HG03175 (cell line): Measurements from ENCODE around the gene FNTB.
"Not testable (repeated sequence)": the region's sequence is repeated elsewhere in the genome, so short reads cannot be mapped to it uniquely, and the experiment has no call there.

ENCODE experiments used
- ATAC-seq: cut with Tn5 transposase; IDR thresholded peaks from one replicate; pipeline ENCODE4 v1.9.1; 2021; ENCODE audit warnings: mild to moderate bottlenecking, moderate library complexity; ENCODE audit not compliant: unreplicated experiment

Gene FNTB

GRCh38 chr14:65011538-65011937 lies 24.8 kb downstream of the FNTB start:
- ATAC-seq, result no peak

- no peak for ATAC-seq
Measured at GRCh38 chr14:65012353-65012752, 25.7 kb downstream of the FNTB start.

- ATAC-seq, result no peak
Measured at GRCh38 chr14:65015391-65015790, 28.7 kb downstream of the FNTB start.

- no peak for ATAC-seq
Measured at GRCh38 chr14:65016471-65016870, 29.8 kb downstream of the FNTB start.

DNA sequence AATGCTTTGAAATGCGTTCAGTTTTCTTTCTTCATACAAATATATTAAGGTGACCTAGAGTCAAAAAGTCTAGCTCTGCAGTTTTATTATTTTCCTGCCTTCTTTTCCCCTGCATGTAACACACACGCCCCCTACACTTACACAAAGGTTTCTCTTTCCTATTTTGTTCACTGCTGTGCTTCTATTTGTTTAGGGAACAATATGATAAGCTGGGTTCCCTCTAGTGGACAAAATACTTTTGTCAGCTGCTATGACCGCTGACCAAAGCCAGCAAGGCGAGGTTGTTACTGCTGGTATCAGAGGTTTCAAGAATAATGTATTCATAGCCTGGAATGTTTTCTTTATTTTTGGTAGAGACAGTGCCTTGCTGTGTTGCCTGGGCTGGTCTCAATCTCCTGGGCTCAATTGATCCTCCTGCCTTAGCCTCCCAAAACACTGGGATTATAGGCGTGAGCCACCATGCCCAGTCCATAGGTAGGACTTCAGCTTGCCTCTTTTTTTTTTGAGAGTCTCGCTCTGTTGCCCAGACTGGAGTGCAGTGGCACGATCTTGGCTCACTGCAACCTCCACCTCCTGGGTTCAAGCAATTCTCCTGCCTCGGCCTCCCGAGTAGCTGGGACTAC lies 33.4 kb downstream of the FNTB start:
- no peak for ATAC-seq

DNA sequence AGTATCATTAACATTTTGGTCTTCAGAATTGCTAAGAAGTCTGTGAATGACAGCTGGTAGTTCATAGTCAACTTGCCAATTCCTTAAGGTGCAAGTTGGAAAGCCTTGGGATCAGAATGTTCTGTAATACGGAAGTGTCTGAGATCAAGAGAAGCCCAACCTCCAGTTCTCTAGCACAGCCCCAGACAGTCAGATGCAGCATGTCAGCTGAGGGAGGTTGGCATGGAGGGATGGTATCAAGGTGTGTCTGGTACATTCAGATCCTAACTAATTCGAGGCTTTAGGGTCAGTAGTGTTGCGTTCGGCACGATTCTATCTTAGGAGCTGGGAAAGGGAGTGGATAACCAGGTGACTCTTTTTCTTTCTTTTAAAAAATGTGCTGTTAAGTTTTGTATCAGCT lies 38.3 kb downstream of the FNTB start:
- ATAC-seq, result no peak

GRCh38 chr14:65025818-65026217 lies 39.1 kb downstream of the FNTB start:
- no peak for ATAC-seq

- ATAC-seq, result no peak
Measured at GRCh38 chr14:65026526-65026925, 39.8 kb downstream of the FNTB start.

- no peak for ATAC-seq
Measured at GRCh38 chr14:65027127-65027799, 40.6 kb downstream of the FNTB start.

- no peak for ATAC-seq
Measured at GRCh38 chr14:65028937-65029336, 42.2 kb downstream of the FNTB start.

GRCh38 chr14:65031321-65031720 lies 44.6 kb downstream of the FNTB start:
- ATAC-seq, result not testable (repeated sequence)

GRCh38 chr14:65032319-65032718 lies 45.6 kb downstream of the FNTB start:
- no peak for ATAC-seq

GRCh38 chr14:65033181-65033580 lies 46.5 kb downstream of the FNTB start:
- ATAC-seq, result no peak

GRCh38 chr14:65034021-65034420 lies 47.3 kb downstream of the FNTB start:
- ATAC-seq, result no peak

DNA sequence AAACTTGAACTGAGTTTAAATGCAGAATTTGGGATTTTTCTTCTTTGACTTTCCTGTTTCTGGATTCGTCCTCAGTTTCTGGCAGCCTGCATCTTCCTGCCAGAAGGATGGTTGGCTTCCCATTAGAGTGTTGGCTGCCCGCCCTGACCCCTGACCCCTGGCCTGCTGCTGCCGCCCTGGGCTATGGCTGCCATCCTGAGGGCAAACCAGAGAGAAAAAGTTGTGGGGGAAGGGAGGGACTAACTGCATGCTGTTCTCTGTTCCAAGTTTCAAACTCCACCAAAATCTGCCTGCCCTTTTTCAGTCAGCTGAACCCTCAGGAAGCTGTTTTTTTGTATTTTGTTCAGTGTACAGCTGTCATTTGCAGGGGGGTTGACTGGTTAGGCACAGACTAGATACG lies 48.4 kb downstream of the FNTB start:
- ATAC-seq, result no peak

DNA sequence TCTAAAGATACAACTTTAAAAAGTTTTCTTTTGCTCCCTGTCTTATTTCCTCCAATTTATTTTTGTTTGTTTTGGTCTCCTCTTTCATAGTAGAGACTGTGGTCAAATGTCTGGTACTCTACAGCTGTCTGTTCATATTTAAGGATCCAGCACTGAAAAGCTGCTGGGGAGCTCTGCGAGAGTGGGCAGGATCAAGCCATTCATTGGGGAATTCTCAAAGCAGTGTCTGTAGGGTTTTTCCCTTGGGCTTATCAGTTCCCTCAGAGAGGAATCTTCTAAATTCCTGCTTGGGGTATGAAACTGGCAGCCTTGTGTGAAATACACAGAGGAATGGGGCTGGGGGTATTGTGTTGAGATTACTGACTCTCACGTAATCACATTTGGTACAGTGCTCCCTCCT lies 52.3 kb downstream of the FNTB start:
- no peak for ATAC-seq

DNA sequence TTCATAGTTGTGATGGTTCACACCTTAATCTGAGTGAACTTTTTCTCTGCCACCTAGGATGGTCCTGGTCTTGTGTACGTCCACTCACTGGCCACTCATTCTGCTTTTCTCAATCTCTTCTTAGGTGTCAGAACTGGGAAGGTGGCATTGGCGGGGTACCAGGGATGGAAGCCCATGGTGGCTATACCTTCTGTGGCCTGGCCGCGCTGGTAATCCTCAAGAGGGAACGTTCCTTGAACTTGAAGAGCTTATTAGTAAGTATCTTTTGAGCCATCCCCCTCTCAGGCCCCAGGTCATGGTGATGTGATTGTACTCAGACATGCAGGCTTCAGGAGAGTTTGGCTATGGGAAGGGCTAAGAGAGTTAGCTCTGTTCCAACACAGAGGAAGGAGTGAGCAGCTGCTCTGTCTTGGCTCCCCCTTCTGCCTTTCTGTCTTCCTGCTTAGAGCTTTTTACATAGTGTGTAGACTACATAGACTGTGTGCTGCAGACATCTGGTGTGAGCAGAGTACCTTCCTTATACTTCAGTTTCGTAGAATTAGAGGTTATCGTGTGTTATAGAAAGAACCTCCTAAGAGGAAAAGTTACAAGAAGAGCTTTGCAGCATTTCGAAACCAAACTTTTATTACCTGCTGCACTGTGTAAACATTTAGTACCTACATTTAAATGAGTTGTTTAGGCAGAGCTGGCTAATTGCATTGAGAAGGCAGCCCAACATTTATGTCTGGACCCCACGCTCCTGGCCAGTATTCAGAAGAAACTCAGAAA lies 54.2 kb downstream of the FNTB start:
- no peak for ATAC-seq

DNA sequence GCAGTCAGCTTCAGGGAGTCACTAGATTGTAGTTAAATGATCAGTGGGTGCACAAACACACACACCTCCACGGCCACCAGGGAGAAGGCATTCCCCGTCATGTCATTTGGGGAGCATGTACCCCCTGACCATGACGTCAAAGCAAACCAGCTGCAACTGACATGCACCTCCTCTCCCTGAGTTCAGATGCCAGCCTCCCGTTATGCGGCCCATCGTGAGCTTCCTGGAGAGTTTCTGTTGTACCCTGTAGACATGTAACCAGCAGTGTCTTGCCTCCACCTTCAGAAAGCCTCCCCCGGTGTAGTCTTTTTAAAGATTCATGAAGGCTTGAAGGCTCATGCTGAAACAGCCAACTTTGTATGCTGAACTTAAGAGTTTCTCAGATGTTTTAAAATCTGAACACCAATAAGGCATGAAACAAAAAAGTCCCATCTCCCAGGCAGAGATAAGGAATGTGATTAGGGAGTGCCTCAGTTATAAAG lies 54.8 kb downstream of the FNTB start:
- ATAC-seq, result no peak

DNA sequence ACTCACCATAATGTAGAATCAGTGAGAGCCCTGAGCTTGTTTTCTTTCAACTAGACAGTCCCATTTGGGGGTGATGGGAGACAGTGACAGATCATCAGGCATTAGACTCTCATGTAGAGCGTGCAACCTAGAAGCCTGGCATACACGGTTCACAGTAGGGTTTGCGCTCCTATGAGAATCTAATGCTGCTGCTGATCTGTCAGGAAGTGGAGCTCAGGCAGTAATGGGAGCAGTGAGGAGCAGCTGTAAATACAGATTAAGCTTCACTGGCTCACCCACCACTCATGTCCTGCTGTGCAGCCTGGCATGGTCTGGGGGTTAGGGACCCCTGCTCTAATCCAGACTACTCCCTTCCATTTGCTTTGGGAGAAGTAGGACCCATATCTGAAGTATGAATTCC lies 55.6 kb downstream of the FNTB start:
- ATAC-seq, result no peak

DNA sequence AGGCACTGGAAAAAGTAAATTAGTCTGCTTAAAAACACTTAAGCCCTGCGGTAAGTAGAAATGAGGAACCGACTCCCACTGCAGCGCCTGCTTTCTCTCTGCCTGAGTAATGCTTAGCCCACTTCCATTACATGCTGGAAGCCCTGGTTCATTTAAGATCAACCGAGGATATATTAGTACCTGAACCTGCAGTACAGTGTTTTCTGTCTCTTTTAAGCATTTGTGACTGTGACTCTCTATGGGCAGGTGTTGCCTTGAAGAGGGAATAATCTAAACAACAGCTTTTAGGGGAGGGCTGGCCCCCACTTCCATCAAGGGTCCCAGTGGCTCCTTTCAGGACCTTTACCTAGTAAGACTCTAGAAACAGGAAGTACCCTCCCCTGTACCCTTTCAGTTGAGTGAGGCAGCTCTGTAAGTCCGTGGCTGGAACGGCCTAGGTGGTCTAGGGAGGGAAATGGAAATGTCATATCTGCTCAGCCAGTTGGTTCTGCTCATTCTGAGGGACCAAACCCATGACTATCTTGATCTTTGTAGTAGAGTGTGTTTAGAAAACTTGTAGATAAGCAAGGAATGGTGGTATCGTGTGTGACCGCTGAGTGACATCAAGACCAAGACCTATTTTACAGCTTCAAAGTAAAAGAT lies 56.2 kb downstream of the FNTB start:
- no peak for ATAC-seq

DNA sequence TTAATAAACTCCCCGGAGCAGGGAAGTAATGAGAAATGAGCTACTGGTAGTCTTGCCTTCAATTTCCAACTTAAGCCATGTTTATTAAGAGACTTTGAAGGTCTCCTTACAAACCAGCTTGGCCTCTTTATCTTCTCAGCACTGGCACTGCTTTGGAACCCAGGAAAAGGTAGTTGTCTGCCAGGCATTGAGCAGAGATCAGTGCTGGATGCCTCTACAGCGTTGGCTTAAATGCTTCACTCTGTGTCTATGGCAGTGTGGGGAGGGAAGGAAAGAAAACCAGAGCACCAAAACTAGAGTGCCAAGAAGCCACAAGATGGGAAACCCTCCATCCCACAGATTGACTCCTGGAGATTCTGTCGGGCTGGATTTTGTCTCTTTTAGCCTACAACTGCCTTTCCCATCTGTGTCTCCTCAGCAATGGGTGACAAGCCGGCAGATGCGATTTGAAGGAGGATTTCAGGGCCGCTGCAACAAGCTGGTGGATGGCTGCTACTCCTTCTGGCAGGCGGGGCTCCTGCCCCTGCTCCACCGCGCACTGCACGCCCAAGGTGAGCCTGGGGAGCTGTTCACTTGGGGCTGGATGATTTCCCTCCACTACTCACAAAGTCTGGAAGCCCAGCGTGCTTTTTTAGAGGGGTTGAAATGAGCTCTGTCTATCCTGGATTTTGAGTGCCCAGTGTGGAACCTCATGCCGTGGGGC lies 57.3 kb downstream of the FNTB start:
- no peak for ATAC-seq
